Measurements from ENCODE around the gene POLR2L. TPM values are rescaled to one million over a fixed set of nuclear protein-coding genes. Genes with fewer than 3 reads are reported as not detected.

The POLR2L gene
- total RNA-seq, 1 donor from 2014 or later: 76.7 TPM

- Mint-ChIP-seq H3K36me3 (ENCODE audit: low read depth, unreplicated experiment) (no peaks in the 10 kb centered on the region), H3K9me3 (ENCODE audit: unreplicated experiment) (no peaks in the 10 kb centered on the region), H3K4me1 (ENCODE audit: unreplicated experiment) (no peaks in the 10 kb centered on the region), H3K4me3 (ENCODE audit: unreplicated experiment) (no peak overlapping the region), H3K27ac (ENCODE audit: unreplicated experiment) (no peak overlapping the region), H3K27me3 (ENCODE audit: unreplicated experiment) (peaks cover 9% of the 10 kb centered on the region)
- no peak for TF ChIP-seq CTCF (IDR thresholded peaks at IDR 0.05; ENCODE audit: unreplicated experiment)
- no peak for DNase-seq (ENCODE audit: low spot score)
These were observed 46.4 kb downstream of the POLR2L start for GRCh38 chr11:795634-796564.

GRCh38 chr11:794766-795633, 47.3 kb downstream of the POLR2L start:
- Mint-ChIP-seq H3K9me3 (ENCODE audit: unreplicated experiment) (no peaks in the 10 kb centered on the region), H3K36me3 (ENCODE audit: low read depth, unreplicated experiment) (no peaks in the 10 kb centered on the region), H3K27ac (ENCODE audit: unreplicated experiment) (no peak overlapping the region), H3K27me3 (ENCODE audit: unreplicated experiment) (peaks cover 9% of the 10 kb centered on the region), H3K4me3 (ENCODE audit: unreplicated experiment) (peak overlapping the region; percentile 31), H3K4me1 (ENCODE audit: unreplicated experiment) (no peaks in the 10 kb centered on the region)
- TF ChIP-seq CTCF (IDR thresholded peaks at IDR 0.05; ENCODE audit: unreplicated experiment): no peak
- no peak for DNase-seq (ENCODE audit: low spot score)

- Mint-ChIP-seq H3K4me3 (ENCODE audit: unreplicated experiment) (no peak overlapping the region), H3K9me3 (ENCODE audit: unreplicated experiment) (no peaks in the 10 kb centered on the region), H3K36me3 (ENCODE audit: low read depth, unreplicated experiment) (no peaks in the 10 kb centered on the region), H3K27me3 (ENCODE audit: unreplicated experiment) (peaks cover 9% of the 10 kb centered on the region), H3K27ac (ENCODE audit: unreplicated experiment) (no peak overlapping the region), H3K4me1 (ENCODE audit: unreplicated experiment) (no peaks in the 10 kb centered on the region)
- no peak for TF ChIP-seq CTCF (IDR thresholded peaks at IDR 0.05; ENCODE audit: unreplicated experiment)
- DNase-seq (ENCODE audit: low spot score): no peak
These were observed 48.1 kb downstream of the POLR2L start for GRCh38 chr11:794013-794765.

GRCh38 chr11:793556-793955, 48.8 kb downstream of the POLR2L start:
- H3K4me1 Mint-ChIP-seq (ENCODE audit: unreplicated experiment): no peaks in the 10 kb centered on the region
- no peak overlapping the region for H3K27ac Mint-ChIP-seq (ENCODE audit: unreplicated experiment)
- H3K9me3 Mint-ChIP-seq (ENCODE audit: unreplicated experiment): no peaks in the 10 kb centered on the region
- peaks cover 9% of the 10 kb centered on the region for H3K27me3 Mint-ChIP-seq (ENCODE audit: unreplicated experiment)
- H3K4me3 Mint-ChIP-seq (ENCODE audit: unreplicated experiment): no peak overlapping the region
- no peak for DNase-seq (ENCODE audit: low spot score)
- TF ChIP-seq CTCF (IDR thresholded peaks at IDR 0.05; ENCODE audit: unreplicated experiment): no peak
- H3K36me3 Mint-ChIP-seq (ENCODE audit: low read depth, unreplicated experiment): no peaks in the 10 kb centered on the region

Measured in endothelial cell (in vitro differentiated cells).